Uterus (tissue), 2 donors: ENCODE measurements around the gene CKAP5.

ENCODE experiments used
- CTCF ChIP-seq, 4 experiments: fragments of 200-600 bp in 2 of 4; fragments of 450-650 bp in 2 of 4; sonication (generic) in 2 of 4; IDR thresholded peaks; one replicate each; pipeline ENCODE4 v1.5.1; 2016 to 2019; ENCODE audit warnings: antibody characterized with exemption in 4 of 4, mild to moderate bottlenecking in 2 of 4, moderate library complexity in 1 of 4
- POLR2A ChIP-seq, 2 donors: fragments of 450-650 bp; IDR thresholded peaks; one replicate each; pipeline ENCODE4 v1.6.1; 2016; ENCODE audit warnings: antibody characterized with exemption in 2 of 2, mild to moderate bottlenecking in 1 of 2, moderate library complexity in 1 of 2

- TF ChIP-seq CTCF (IDR thresholded peaks at IDR 0.05), result no peak
- TF ChIP-seq POLR2A (IDR thresholded peaks at IDR 0.05), result no peak
Observed at GRCh38 chr11:46836870-46837269, 9.2 kb downstream of the CKAP5 start.
